ENCODE results near the gene LRRC10B.

DNA sequence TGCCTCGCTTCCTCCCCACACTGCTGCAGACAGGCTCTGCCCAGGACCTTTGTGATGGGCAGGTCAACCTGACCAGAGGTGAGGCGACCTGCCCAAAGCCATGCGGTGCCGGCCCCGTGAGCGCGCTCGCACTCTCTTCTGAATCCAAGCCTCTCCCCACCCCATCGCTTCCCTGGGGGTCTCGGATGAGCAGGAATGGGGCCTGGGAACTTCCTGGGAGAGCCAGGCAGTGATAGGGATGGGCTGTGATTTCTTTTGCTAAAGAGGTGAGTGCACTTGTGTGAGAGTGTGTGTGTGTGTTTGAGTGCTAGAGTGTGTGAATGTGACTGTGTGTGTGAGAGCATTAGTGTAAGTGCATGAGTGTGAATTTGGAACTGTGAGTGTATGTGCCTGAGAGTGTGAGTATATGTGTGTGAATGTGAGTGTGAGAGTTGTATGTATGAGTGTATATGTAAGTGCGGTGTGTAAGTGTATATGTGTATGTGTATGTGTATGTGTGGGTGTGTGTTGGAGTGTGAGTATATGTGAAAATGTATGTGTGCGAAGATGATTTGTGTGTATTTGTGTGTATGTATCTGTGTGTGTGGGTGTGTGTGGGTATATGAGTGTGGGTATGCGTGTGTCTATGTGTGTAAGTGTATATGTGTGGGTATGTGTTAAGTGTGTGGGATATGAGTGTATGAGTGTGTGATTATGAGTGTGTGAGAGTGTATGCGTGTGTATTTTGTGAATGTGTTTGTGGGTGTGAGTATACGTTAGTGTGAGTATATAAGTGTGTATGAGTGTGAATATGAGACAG, 11.7 kb upstream of the LRRC10B start:
- TF ChIP-seq, protein P1, sequence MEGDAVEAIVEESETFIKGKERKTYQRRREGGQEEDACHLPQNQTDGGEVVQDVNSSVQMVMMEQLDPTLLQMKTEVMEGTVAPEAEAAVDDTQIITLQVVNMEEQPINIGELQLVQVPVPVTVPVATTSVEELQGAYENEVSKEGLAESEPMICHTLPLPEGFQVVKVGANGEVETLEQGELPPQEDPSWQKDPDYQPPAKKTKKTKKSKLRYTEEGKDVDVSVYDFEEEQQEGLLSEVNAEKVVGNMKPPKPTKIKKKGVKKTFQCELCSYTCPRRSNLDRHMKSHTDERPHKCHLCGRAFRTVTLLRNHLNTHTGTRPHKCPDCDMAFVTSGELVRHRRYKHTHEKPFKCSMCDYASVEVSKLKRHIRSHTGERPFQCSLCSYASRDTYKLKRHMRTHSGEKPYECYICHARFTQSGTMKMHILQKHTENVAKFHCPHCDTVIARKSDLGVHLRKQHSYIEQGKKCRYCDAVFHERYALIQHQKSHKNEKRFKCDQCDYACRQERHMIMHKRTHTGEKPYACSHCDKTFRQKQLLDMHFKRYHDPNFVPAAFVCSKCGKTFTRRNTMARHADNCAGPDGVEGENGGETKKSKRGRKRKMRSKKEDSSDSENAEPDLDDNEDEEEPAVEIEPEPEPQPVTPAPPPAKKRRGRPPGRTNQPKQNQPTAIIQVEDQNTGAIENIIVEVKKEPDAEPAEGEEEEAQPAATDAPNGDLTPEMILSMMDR (IDR thresholded peaks at IDR 0.05; ENCODE audit: low read depth, low read length): no peak
- TF ChIP-seq EZH2phosphoT487 (IDR thresholded peaks at IDR 0.05; ENCODE audit: low read depth): no peak

Measured in OCI-LY3 (cell line).